NCI-H748 (cell line): Measurements from ENCODE around the gene S100A11.
"Not testable (repeated sequence)": the region's sequence is repeated elsewhere in the genome, so short reads cannot be mapped to it uniquely, and the experiment has no call there.

Experiments used
- DNase-seq: peaks from one replicate; lab custom pipeline; 2025; ENCODE audit not compliant: unreplicated experiment; lab: John Stamatoyannopoulos, UW

S100A11 gene

DNA sequence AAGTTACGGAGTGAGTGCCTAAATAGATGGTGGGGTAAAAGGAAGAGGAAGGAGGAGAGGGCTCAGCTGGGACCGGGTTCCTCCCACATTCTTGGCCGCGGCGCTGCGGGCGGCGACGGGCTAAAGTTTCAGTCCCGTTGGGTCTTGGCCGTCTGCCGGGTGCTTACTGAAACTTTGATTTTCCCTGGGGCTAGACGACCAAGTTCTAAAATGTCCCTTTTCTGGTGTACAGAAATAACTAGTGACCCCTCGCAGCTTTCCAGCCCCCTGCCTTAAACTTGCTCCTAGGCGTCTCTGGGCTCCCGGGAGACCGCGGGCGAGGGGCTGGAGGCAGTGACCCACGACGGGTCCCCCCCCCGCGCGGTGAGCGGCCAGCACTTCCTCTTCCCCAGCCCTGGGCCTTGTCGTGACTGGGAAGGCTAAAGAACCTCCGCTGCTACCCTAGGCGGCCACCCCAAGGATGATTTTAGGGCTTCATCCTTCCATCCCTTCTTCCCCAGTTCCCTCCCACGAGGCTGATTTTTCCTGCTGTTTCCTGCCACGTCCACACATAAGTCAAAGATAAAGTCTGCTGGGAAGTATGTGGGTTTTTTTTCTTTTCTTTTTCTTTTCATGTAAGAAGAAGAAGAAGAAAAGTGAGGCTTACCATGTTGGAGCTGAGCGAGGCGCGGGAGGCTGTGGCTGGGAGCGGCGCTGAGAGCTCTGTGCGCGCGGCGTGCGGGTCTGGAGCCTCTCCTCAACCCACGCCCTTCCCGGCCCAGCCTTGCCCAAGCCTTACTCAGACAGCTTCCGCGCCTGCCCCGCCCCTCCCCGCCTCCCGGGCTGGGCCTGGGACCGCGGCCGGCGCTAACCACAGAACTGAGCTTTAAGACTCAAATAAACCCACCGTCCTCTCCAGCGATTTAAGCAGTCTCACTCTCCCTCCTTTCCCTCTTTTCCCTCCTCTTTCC lies at the start of gene S100A11:
TSS of gene S100A11 (minus strand) at position 738 of the 950 bp plus-strand sequence. CDS start at position 649, 89 bp downstream.
- DNase-seq: peak; percentile 75

DNA sequence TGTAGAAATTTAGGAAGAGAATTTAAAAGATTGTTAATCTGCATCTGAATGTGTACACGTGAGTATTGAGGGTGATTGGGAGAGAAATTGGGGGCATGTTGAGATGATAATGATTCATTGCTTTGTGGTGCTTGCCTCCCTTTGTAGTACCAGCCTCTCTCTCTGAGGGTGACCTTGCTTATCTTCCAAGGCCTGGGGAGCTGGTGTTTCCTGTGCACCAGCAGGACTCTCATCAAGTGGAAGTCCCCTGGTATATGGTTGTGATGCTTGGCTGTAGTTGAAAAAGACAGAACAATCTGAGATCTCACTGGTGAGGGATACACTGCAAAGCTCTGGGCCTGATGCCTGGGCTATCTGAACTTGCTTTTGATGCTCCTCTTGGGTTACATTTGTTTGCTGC lies 48.0 kb upstream of the S100A11 start:
- DNase-seq: no peak

DNA sequence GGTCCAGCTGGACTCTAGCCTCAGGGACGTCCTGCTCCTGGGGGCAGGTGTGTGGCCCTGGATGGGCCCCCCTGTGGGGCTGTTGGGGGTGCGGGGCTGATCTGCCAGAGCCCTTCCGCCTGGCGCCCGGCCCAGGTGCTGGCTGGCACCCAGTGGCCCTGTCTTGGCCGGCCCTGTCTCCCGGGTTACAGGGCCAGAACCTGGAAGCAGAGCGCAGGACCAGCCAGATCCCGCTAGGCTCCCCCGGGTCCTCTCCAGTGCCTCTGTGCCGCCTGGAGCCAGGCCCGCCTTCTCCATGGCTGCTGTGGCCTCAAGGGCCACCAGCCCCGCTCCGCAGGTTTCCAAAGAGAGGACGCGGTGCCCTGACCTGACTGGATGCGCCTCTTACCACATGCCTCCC lies 44.2 kb upstream of the S100A11 start:
- not testable (repeated sequence) for DNase-seq

- not testable (repeated sequence) for DNase-seq
Measured at GRCh38 chr1:152080494-152080893, 43.7 kb upstream of the S100A11 start.

DNA sequence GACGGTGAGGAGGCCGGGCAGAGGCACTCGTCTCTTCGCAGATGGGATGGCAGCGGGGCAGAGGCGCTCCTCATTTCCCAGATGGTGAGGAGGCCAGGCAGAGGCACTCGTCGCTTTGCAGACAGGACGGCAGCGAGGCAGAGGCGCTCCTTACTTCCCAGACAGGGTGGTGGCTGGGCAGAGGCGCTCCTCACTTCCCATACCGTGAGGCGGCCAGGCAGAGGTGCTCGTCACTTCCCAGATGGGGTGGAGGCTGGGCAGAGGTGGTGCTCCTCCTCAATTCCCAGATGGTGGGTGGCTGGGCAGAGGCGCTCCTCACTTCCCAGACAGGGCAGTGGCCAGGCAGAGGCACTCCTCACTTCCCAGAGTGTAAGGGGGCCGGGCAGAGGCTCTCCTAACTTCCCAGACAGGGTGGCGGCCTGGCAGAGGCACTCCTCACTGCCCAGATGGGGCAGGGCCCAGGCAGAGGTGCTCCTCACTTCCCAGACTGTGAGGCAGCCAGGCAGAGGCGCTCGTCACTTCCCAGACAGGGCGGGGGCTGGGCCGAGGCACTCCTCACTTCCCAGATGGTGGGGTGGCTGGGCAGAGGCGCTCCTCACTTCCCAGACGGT lies 42.1 kb upstream of the S100A11 start:
- DNase-seq: no peak

GRCh38 chr1:152072311-152072710 lies 35.5 kb upstream of the S100A11 start:
- no peak for DNase-seq

DNA sequence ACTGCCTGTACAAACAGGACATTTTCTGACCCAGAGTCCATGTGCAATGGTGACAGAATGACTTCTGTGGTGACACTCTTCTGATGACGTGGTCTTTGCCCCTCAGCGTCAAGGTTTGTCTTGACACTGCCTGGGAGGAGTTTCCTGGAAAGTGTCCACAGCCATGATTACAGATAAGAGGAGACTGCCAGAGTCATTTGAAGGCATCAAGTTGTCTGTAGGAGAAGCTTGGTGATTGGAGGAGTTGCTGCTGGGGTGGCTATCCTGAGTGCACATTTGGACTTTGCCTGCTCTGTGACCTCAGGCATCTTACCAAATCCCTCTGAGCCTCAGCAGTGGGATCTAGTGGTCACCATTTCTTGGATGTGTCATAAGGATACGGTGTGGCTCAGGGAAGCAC lies 34.3 kb upstream of the S100A11 start:
- DNase-seq: no peak

DNA sequence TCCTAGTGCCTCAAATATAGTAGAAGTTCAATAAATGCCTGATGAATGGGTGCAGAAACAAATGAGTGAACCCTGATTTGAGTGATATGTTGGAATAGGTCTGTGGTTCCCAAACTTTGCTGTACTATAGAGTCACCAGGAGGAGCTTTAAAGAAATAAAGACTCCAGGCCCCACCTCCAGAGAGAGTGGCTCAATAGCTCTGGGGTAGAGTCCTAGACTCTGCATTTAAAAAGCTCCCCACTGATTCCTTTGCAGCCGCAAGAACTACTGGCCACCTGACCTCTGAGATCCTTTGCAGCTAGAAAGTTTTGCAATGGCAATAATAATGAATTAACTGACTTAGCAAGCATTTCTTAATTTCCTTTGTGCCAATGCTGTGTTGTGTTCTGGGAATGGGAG lies 31.1 kb upstream of the S100A11 start:
- DNase-seq: no peak

GRCh38 chr1:152067150-152067549 lies 30.3 kb upstream of the S100A11 start:
- DNase-seq: no peak

GRCh38 chr1:152061952-152062351 lies 25.1 kb upstream of the S100A11 start:
- DNase-seq: no peak

DNA sequence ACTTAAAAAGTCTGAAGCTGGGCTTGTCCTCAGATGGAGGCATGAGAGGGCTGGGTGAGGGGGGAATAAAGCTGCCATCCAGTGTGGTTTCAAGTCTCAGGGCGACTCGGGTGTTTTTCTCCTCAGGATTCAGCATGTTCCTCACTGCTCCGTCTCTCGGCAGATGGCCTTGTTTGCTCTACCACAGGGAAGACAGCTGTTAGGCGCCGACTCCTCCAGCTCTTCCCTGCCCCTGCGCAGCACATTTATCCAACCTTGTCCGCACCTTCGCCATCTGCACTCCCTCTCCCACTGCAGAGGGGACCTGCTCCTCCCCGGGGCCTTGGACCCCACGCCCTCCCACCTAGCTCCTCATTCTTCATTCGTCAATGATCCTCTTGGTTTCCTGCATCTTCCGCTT lies 16.6 kb upstream of the S100A11 start:
- DNase-seq: peak; percentile 47

DNA sequence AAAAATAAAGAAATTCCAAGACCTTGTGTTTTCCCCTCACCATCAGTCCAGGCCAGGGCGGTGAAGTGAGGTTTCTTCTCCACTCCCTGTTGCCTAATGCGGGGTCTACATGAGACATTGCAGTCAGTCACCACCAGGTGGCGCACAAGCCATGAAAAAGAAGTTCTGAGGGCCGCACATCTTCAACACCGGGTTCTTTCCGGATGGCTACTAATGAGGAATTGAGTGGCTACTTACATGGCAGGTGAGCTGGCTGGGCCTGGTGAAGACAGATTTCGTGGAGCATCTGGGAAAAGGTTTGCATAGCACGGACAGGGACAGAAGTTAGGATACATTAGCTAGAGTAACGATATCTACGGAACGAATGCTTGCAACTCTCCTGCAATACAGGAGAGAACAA lies 15.8 kb upstream of the S100A11 start:
- peak; percentile 82 for DNase-seq

- DNase-seq: no peak
Measured at GRCh38 chr1:152050886-152051675, 14.3 kb upstream of the S100A11 start.

DNA sequence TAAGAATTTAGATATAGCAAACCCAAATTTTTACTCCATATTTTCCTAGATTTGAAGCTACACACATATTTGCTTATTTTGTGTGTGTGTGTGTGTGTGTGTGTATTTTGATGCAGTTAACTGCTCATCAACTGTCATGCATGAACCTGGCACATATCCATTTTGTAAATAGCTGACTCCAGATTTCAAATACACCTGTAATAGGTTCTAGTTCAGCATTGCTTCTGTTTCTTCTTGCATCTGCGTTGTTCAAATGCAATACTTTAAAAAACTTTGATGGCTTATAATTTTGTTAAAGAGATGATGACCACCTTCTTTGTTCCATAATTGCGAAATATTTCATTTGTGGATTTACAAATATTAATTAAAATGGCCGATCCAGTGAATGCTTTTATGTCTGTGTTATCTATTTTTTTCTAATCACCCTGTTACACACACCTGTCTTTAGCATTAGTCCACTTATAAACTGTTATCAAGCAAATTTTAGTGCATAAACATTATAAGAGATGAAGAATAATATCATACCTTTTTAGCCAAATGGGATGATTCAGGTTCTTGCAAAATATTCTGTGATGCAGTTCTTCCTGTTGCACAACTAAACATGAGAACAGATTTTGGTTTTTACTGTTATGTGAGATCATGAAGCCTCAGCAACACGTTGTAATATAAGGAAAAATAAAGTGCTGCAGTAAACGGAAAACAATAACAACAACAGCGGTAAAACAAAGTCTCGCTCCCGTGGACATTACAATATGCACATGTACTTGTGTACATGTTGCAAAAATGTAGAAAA lies 12.7 kb upstream of the S100A11 start:
- no peak for DNase-seq

GRCh38 chr1:152048416-152049009 lies 11.7 kb upstream of the S100A11 start:
- peak; percentile 76 for DNase-seq

DNA sequence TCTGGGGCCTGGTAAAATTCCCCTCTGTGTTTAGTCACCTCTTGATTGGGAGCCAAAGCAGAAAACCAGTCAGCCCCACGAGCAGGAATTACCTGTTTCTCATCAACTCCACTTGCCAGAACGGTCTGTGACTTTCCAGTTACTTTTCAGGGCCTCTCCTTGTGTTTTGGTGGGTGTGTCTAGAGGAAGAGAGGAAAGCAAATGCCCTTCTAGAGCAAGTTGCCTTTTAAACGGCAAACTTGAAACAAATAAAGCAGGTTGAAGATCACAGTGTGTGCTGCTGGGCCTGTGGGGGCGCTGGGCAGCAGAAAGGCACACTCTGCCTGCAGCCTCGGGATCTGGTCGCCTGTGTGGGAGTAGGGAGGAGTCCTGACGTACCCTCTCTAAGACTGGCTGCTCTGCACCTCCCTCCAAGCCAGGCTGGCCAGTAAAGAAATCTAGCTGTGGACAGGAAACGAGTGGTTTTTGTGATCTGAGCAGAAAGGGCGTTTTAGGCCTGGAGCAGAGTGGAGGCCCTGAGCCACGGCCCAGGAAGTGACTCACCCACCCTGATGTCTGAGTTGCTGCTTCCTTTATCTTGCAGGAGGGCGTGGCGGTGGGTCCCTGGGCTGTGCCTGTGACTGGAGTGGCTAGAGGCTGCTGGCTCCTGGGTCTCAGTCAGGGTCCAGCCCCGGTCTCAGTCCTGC lies 11.1 kb upstream of the S100A11 start:
- peak; percentile 84 for DNase-seq

- no peak for DNase-seq
Measured at GRCh38 chr1:152047413-152047729, 10.6 kb upstream of the S100A11 start.

GRCh38 chr1:152044386-152044785 lies 7.6 kb upstream of the S100A11 start:
- no peak for DNase-seq

DNA sequence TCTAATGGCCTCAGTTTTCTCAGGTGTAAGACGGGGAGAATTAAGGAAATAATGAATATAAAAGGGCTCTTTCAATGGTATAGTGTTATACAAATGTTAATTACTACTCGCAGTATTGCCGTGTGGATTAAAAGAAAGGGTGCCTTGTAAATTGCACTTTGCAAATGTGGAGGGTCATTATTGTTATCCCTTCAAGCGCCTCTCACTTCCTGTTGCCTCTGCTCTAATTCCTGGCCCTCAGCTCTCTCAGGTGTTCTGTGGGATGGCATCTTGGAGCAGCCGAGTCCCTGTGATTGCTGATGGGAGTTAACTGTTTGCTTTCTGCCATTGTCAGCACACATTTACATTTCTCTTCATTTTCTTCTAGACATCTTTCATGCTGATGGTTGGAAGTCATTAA lies 7.1 kb upstream of the S100A11 start:
- DNase-seq: peak; percentile 21

DNA sequence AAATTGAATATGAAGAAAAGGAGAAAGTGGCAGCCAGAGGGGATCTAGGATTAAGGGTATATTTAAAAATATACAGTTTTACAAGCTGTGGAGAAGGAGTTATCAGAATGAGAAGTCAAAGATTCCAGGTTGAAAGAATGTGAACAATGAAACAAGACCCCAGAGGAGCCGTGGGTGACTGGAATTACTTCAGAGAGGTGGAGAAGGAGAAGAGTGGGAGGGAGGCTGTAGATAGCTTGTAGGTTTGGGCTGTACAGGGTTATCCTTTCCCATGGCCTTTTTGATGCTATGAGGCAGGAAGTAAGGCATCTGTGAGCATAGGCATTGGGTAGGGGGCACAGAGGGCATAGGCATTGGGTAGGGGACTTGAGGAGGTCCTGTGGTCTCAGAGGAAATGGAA lies 5.2 kb upstream of the S100A11 start:
- no peak for DNase-seq
